Liver (tissue), 9 donors: Measurements from ENCODE around the gene GRK5. TPM values are rescaled to one million over a fixed set of nuclear protein-coding genes. Genes with fewer than 3 reads are reported as not detected.

ENCODE experiments used
- DNase-seq: peaks from one replicate; pipeline ENCODE4 v3.0.0-alpha.2; 2017; ENCODE audit warnings: low spot score
- H3K27ac ChIP-seq, 2 donors: one replicate each; pipeline ENCODE4 v1.7.0; 2013; ENCODE audit warnings: inconsistent platforms in 2 of 2, low read length in 2 of 2, control low read depth in 1 of 2, low read depth in 1 of 2, mild to moderate bottlenecking in 1 of 2
- H3K27me3 ChIP-seq, 4 donors: one replicate each; pipeline versions ENCODE4 v1.6.1 to v1.7.0; 2013; ENCODE audit warnings: low read length in 3 of 4, inconsistent platforms in 1 of 4, mild to moderate bottlenecking in 1 of 4, moderate library complexity in 1 of 4; ENCODE audit not compliant: control insufficient read depth in 4 of 4, insufficient read depth in 4 of 4
- H3K36me3 ChIP-seq, 4 donors: one replicate each; pipeline versions ENCODE4 v1.6.1 to v1.7.0; 2013; ENCODE audit warnings: low read length in 3 of 4, mild to moderate bottlenecking in 3 of 4, low read depth in 1 of 4, moderate library complexity in 1 of 4; ENCODE audit not compliant: control insufficient read depth in 4 of 4, insufficient read depth in 3 of 4
- H3K4me1 ChIP-seq, 4 donors: one replicate each; pipeline versions ENCODE4 v1.6.1 to v1.7.0; 2013; ENCODE audit warnings: low read length in 3 of 4, mild to moderate bottlenecking in 3 of 4, moderate library complexity in 1 of 4; ENCODE audit not compliant: control insufficient read depth in 4 of 4, insufficient read depth in 4 of 4
- H3K4me3 ChIP-seq, 3 donors: one replicate each; pipeline versions ENCODE4 v1.6.1 to v1.7.0; 2013; ENCODE audit warnings: low read length in 3 of 3, control low read depth in 1 of 3, low read depth in 1 of 3, mild to moderate bottlenecking in 1 of 3
- H3K9ac ChIP-seq, 2 donors: one replicate each; pipeline ENCODE4 v1.7.0; 2013; ENCODE audit warnings: low read length in 2 of 2, mild to moderate bottlenecking in 2 of 2, moderate library complexity in 2 of 2, control low read depth in 1 of 2, low read depth in 1 of 2
- H3K9me3 ChIP-seq, 4 donors: one replicate each; pipeline versions ENCODE4 v1.6.1 to v1.7.0; 2013; ENCODE audit warnings: low read length in 3 of 4; ENCODE audit not compliant: control insufficient read depth in 4 of 4
- EGR1 ChIP-seq, 2 donors: IDR thresholded peaks; 2 replicates each; pipeline ENCODE4 v1.6.1; 2016 to 2018; ENCODE audit warnings: antibody characterized with exemption in 2 of 2, low read depth in 2 of 2
- FOXA1 ChIP-seq: IDR thresholded peaks from 2 replicates; pipeline ENCODE4 v1.6.1; 2016; ENCODE audit warnings: antibody characterized with exemption
- FOXA2 ChIP-seq: IDR thresholded peaks from 2 replicates; pipeline ENCODE4 v1.6.1; 2016; ENCODE audit warnings: antibody characterized with exemption
- HNF4A ChIP-seq, 2 donors: conservative IDR thresholded peaks; 2 replicates each; pipeline ENCODE4 v1.6.1; 2016; ENCODE audit warnings: antibody characterized with exemption in 2 of 2, mild to moderate bottlenecking in 2 of 2
- HNF4G ChIP-seq: IDR thresholded peaks from 2 replicates; pipeline ENCODE4 v1.6.1; 2016; ENCODE audit warnings: antibody characterized with exemption
- JUND ChIP-seq, 2 donors: IDR thresholded peaks; 2 replicates each; pipeline ENCODE4 v1.6.1; 2016; ENCODE audit warnings: antibody characterized with exemption in 2 of 2
- NR2F2 ChIP-seq: IDR thresholded peaks from 2 replicates; pipeline ENCODE4 v1.6.1; 2016; ENCODE audit warnings: antibody characterized with exemption
- RAD21 ChIP-seq, 2 donors: IDR thresholded peaks; 2 replicates each; pipeline ENCODE4 v1.6.1; 2016; ENCODE audit warnings: antibody characterized with exemption in 2 of 2, mild to moderate bottlenecking in 2 of 2
- RXRA ChIP-seq, 2 donors: IDR thresholded peaks; 2 replicates each; pipeline ENCODE4 v1.6.1; 2017 to 2018; ENCODE audit warnings: antibody characterized with exemption in 2 of 2, mild to moderate bottlenecking in 1 of 2
- SP1 ChIP-seq: IDR thresholded peaks from 2 replicates; pipeline ENCODE4 v1.6.1; 2018; ENCODE audit warnings: antibody characterized with exemption, mild to moderate bottlenecking
- YY1 ChIP-seq: IDR thresholded peaks from 2 replicates; pipeline ENCODE4 v1.6.1; 2016; ENCODE audit warnings: antibody characterized with exemption, mild to moderate bottlenecking
- WGBS: extraction: QIAGEN DNeasy Blood & Tissue Kit; methylation state at CpG from one replicate; pipeline ENCODE4 v1.1.7; 2013; 5-methylcytosine and 5-hydroxymethylcytosine counted together
- polyA plus RNA-seq, 2 donors: library from polyadenylated mRNA; stranded (reverse) in 1 of 2; unstranded in 1 of 2; fragments of 200-250 nt in 1 of 2; fragments of >200 nt in 1 of 2; fragmentation: Nextera tagmentation in 1 of 2; extraction: Ambion mirVana in 1 of 2; gene quantifications; one replicate each; pipeline versions ENCODE4 v1.2.1 to v1.2.3, GENCODE V29; 2013 to 2015
- total RNA-seq, 2 donors: library from RNA; depleted of rRNA; stranded (reverse); fragments of >200 nt; gene quantifications; one replicate each; pipeline ENCODE4 v1.2.3, GENCODE V29; 2014
- TF ChIP-seq, protein P1 (sequence below): fragments of 150-350 bp; IDR thresholded peaks from 2 replicates; pipeline ENCODE4 v1.5.1; 2017; ENCODE audit warnings: improper control_type of control experiment, low read depth, low read length; ENCODE audit not compliant: missing input control
- TF ChIP-seq, protein P2 (sequence below): IDR thresholded peaks from 2 replicates; pipeline ENCODE4 v1.6.1; 2016; ENCODE audit warnings: antibody characterized with exemption
- TF ChIP-seq, protein P3 (sequence below): IDR thresholded peaks from 2 replicates; pipeline ENCODE4 v1.6.1; 2016; ENCODE audit warnings: antibody characterized with exemption
- TF ChIP-seq, protein P4 (sequence below): IDR thresholded peaks from 2 replicates; pipeline ENCODE4 v1.6.1; 2016; ENCODE audit warnings: antibody characterized with exemption, mild to moderate bottlenecking
- donor health status: healthy.
- donor health status: healthy.
- donor health status: healthy.
- donor health status: healthy.
- donor health status: healthy.

The GRK5 gene
- total and polyA plus RNA-seq, 4 donors, result 2.1 to 6.6 (median 5.1) TPM

DNA sequence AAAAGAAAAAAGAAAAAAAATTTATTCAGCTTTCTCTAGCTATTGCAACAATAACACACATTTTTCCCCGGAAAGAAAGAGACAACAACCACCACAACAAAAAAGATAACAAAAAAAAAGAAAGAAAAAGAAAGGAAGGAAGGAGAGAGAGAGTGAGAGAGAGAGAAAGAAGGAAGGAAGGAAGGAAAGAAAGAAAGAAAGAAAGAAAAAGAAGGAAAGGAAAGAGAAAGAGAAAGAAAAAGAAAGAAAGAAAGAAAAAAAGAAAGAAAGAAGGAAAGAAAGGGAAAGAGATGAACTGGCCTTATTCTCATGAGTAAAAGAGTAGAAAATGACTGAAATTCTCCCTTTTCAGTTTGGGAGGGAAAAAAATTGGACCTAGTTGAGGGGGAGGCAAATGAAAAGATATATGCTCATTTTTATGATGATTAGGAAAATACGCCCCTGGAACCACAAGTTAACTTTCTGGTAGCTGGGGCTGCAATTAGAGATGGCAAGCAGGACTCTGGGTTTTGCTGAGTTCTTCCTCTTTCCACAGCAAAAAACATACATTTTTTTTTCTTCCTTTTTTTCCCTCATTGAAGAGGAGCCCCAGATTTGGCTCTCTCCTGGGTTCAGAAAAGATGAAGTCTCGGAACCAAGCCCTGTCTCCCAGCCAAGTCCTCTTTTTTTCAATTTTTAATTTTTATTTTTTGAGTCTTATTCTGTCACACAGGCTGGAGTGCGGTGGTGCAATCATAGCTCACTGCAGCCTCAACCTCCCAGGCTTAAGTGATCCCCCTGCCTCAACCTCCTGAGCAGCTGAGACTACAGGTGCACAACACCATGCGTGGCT, 16.2 kb upstream of the GRK5 start:
- no peak overlapping the region for H3K4me3 ChIP-seq
- no peaks in the 10 kb centered on the region for H3K27me3 ChIP-seq
- H3K9ac ChIP-seq, result no peak overlapping the region
- no peak overlapping the region for H3K27ac ChIP-seq
- H3K4me1 ChIP-seq, result no peaks in the 10 kb centered on the region
- no peak for TF ChIP-seq NR2F2
- TF ChIP-seq, protein P1, sequence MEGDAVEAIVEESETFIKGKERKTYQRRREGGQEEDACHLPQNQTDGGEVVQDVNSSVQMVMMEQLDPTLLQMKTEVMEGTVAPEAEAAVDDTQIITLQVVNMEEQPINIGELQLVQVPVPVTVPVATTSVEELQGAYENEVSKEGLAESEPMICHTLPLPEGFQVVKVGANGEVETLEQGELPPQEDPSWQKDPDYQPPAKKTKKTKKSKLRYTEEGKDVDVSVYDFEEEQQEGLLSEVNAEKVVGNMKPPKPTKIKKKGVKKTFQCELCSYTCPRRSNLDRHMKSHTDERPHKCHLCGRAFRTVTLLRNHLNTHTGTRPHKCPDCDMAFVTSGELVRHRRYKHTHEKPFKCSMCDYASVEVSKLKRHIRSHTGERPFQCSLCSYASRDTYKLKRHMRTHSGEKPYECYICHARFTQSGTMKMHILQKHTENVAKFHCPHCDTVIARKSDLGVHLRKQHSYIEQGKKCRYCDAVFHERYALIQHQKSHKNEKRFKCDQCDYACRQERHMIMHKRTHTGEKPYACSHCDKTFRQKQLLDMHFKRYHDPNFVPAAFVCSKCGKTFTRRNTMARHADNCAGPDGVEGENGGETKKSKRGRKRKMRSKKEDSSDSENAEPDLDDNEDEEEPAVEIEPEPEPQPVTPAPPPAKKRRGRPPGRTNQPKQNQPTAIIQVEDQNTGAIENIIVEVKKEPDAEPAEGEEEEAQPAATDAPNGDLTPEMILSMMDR, result no peak
- no peak for TF ChIP-seq HNF4G
- TF ChIP-seq JUND (IDR thresholded peaks at IDR 0.05), result no peak
- TF ChIP-seq SP1, result no peak
- TF ChIP-seq FOXA1, result no peak
- TF ChIP-seq FOXA2, result no peak
- no peak for TF ChIP-seq RXRA (IDR thresholded peaks at IDR 0.05)
- TF ChIP-seq YY1, result no peak
- H3K36me3 ChIP-seq, result no peaks in the 10 kb centered on the region
- no peak for DNase-seq
- 65% methylated on average over 5 of the region's 5 CpGs for WGBS
- H3K9me3 ChIP-seq, result no peaks in the 10 kb centered on the region

DNA sequence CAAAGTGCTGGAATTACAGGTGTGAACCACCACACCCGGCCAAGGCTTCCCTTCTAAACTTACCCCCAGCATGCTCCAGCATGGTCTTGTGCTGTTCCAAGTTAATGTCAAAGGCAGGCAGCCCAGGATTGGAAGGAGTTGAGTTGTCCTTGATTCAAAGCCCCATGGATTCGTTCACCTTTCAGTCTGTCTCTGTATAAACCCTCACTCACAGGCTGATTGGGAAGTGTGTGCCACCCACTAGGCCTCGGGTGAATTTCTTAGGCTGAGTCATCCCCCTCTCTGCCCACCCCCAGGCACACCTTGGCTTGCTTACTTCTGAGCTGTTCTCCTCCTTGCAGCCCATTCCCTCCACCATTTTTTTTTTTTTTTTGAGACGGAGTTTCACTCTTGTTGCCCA, 15.5 kb upstream of the GRK5 start:
- no peak for DNase-seq
- Histone ChIP-seq H3K27me3 (no peaks in the 10 kb centered on the region), H3K4me1 (no peaks in the 10 kb centered on the region), H3K27ac (no peak overlapping the region), H3K9me3 (no peaks in the 10 kb centered on the region), H3K4me3 (no peak overlapping the region), H3K36me3 (no peaks in the 10 kb centered on the region), H3K9ac (no peak overlapping the region)
- 93% methylated on average over 4 of the region's 4 CpGs for WGBS
- TF ChIP-seq, protein P2, sequence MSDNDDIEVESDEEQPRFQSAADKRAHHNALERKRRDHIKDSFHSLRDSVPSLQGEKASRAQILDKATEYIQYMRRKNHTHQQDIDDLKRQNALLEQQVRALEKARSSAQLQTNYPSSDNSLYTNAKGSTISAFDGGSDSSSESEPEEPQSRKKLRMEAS, result no peak
- TF ChIP-seq FOXA1 (no peak), NR2F2 (no peak), YY1 (no peak), HNF4A (conservative IDR thresholded peaks at IDR 0.05) (no peak), RAD21 (IDR thresholded peaks at IDR 0.05) (no peak), HNF4G (no peak), EGR1 (IDR thresholded peaks at IDR 0.05; ENCODE audit: low read depth in 2 of 2) (no peak), FOXA2 (no peak), JUND (IDR thresholded peaks at IDR 0.05) (no peak)
- TF ChIP-seq, protein P1, result no peak
- TF ChIP-seq, protein P3, sequence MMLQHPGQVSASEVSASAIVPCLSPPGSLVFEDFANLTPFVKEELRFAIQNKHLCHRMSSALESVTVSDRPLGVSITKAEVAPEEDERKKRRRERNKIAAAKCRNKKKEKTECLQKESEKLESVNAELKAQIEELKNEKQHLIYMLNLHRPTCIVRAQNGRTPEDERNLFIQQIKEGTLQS, result no peak
- TF ChIP-seq, protein P4, sequence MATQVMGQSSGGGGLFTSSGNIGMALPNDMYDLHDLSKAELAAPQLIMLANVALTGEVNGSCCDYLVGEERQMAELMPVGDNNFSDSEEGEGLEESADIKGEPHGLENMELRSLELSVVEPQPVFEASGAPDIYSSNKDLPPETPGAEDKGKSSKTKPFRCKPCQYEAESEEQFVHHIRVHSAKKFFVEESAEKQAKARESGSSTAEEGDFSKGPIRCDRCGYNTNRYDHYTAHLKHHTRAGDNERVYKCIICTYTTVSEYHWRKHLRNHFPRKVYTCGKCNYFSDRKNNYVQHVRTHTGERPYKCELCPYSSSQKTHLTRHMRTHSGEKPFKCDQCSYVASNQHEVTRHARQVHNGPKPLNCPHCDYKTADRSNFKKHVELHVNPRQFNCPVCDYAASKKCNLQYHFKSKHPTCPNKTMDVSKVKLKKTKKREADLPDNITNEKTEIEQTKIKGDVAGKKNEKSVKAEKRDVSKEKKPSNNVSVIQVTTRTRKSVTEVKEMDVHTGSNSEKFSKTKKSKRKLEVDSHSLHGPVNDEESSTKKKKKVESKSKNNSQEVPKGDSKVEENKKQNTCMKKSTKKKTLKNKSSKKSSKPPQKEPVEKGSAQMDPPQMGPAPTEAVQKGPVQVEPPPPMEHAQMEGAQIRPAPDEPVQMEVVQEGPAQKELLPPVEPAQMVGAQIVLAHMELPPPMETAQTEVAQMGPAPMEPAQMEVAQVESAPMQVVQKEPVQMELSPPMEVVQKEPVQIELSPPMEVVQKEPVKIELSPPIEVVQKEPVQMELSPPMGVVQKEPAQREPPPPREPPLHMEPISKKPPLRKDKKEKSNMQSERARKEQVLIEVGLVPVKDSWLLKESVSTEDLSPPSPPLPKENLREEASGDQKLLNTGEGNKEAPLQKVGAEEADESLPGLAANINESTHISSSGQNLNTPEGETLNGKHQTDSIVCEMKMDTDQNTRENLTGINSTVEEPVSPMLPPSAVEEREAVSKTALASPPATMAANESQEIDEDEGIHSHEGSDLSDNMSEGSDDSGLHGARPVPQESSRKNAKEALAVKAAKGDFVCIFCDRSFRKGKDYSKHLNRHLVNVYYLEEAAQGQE, result no peak
